NCI-H187 treated with DMSO at 0.1 percent for 48 hours (cell line): ENCODE data around the gene NME7.
"Not testable (repeated sequence)": the region's sequence is repeated elsewhere in the genome, so short reads cannot be mapped to it uniquely, and the experiment has no call there.

Experiments used
- DNase-seq: peaks from one replicate; lab custom pipeline; 2025; lab: John Stamatoyannopoulos, UW

The NME7 gene

DNA sequence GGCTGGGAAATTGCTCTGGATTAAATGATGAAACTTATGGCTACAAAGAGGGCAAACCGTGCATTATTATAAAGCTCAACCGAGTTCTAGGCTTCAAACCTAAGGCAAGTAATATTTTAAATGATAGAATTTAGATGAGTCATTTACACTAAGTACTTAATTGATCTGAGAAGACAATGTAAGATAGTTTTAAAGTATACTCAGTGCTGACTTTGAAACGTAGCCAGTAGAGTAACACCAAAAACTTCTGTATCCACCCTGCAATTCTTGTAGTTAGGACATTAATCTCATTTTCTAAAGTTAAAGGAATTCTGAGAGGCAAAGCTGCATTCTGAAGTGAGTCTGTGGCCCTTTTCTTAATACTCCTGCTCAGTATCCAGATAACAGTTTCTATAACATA, 240.3 kb downstream of the NME7 start:
- no peak for DNase-seq

DNA sequence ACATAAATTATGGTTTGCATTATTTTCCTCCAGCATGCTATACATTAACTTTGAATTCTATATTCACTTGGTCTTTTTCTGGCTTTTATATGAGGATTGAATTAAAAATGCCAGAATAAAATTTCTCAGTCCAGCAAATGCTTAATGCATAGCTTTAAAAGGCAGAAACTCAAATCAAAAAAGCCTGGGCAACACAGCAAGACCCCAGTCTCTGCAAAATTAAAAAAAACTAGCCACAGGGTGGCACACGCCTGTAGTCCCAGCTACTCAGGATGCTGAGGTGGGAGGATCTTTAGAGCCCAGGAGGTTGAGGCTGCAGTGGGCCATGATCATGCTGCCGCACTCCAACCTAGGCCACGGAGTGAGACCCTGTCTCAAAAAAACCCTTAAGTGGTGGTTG, 241.3 kb downstream of the NME7 start:
- no peak for DNase-seq

DNA sequence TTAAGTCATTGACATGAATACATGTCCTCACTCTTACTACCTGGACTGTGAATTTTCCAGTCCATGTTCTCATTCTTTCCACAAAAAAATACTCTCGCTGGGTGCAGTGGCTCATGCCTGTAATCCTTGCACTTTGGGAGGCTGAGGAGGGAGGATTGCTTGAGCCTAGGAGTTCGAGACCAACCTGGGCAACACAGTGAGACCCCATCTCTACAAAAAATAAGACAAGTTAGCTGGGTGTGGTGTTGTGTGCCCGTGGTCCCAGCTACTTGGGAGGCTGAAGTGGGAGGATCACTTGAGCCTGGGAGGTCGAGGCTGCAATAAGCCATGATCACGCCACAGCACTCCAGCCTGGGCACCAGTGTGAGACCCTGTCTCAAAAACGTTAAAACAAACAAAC, 242.0 kb downstream of the NME7 start:
- DNase-seq: not testable (repeated sequence)

DNA sequence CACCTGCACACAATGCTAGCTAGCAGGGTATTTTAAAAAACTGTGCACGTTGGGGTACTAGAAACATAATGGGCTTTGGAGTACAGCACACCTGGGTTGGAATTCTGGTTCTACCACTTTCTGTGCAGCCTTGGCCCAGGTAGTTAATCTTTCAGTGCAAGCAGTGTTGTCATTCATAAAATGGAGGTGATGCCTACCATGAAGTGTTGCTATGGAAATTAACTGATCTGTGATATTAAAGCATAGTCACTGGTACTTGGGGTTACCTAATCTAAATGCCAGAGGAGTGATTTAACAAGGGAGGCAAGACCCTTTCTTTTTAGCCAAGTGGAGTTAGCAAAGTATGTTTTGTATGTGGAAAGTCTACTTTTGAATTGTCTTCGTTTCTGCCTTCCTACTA, 243.1 kb downstream of the NME7 start:
- DNase-seq: no peak

DNA sequence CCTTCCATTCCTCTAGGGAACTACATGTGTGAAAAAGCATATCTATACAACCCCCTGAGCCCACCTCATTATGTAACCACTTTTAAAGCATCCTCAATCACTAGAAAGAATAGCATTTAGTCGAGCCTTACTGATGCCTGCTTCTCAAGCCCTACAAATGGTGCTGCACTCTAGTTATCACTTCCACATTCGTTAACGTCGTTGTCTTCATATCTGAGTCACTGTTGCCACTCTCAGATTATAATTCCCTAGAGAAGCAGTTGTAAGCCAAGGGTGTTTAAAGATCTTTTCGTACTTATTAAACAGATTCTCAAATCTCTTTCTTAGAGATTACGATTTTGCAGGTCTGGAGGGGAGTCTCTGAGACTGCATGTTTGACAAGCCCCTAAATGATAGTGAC, 244.6 kb downstream of the NME7 start:
- DNase-seq: no peak

DNA sequence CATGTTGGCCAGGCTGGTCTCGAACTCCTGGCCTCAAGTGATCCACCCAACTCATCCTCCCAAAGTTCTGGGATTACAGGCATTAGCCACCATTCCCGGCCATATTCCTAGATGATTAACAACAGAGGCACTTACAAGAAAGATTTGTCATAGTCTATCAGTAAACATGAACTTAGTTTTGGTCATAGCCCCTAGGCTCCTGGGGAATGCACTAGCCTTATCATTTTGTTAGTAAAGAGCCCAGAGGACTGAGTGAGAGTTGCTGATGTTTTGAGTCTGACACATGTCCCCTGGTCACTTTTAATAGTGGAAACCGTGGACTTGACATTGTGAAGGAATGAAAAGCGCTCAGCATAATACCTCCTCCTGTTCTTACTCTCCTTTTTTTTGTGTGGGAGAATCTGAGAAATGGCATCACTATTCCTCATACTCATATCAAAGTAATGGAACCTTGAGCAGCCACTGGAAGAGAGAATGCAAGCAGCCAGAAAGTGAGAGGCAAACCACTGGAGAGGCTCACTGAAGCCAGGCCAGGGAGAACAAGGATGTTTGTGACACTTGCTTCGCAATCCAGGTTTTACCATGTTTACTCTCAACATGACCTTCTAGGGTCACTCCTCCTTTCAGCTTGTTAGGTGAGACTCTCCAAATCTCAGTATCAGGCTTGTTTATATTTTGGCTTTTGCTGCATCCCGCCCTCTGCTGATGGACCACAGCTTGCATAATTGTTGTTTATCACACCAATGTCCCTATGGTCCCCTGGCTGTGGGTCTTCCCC, 246.3 kb downstream of the NME7 start:
- no peak for DNase-seq

DNA sequence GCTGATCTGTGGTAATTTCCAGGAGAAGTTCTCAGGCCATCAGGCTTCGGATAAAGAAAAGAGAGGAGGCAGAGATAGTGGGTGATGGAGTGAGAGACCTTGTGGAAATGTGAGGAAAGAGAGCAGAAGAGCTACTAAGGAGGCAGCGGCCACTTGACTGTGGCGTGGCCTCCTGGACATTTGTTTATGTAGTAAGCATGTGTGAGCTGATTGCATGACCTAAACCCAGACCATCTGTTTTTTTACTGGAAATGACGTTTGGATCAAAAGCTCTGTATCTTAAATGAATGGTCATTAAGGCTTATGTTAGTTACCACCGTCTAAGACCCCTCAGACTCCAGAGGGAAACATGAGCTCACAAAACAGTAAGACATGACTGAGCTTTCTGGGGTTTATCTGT, 247.5 kb downstream of the NME7 start:
- DNase-seq: no peak

DNA sequence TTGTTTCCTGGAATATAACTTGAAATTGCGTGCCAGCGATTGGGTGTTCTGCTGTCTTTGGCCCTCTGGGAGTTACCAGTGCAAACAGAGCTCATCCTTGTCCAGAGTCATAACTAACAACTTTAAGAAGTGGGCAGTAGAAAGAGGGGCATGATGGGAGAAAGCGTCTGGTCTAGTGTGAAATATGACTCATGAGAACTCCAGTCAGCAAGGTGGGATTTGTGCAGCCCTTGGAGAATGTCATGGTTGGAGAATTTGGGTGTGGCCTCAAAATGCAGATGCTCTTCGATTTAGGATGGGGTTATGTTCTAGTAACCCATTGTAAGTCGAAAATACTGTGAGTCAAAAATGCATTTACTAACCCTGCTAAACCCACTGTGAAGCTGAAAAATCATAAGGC, 248.2 kb downstream of the NME7 start:
- DNase-seq: no peak

DNA sequence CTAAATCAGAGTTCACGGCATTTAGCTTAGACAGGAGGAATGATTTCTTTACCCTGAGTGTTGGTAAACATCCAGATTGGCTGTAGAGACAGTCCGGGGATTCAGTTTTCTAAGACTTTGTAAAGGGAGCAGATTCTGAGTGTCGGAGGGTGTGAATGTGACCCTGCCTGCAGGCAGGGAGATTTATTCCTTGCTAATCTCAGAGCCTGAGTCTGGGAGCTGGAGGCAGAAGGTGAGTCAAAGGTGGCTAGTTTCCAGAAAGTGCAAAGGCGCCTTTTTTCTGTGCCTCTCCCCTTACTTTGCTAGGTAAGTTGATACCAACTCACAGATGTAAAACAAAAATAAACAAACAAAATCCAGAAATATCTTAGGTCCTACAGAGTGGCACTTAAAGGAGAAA, 249.4 kb downstream of the NME7 start:
- DNase-seq: no peak

DNA sequence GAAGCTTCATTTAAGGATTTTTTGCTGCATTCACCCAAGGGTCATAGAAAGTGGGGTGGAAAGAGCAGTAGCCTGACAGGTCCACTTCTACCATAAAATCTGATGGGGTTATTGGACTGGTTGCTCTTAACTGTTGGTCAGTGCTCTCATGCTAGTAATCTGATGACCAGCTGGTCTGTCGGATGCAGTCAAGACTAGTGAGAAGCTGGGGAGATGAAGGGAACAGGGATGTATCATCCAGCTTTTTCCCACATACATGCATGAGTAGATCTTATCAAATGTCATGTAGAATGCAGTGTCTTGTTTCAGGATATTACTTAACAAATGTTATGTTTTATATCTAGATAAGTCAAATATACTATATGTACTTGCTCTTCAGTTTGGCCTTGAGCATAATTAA, 250.0 kb downstream of the NME7 start:
- DNase-seq: no peak

DNA sequence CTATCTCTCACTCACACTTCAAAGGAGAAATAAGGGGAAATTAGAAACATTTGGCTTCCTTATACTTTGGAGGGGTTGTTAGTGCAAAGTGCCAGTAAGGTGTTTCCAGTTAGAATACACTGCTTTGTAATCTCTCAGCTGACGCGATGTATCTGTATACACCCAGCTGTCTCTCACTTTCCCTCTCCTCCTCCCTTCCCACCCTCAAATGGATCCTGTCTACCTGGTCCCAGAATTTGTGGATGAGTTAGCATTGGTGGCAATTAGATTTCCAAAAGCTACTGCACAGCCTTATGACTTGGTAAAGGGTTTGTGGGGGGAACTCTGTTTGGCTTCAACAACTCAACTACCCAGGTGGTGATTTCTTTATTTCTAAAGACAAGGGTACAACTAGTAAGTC, 250.6 kb downstream of the NME7 start:
- DNase-seq: no peak

DNA sequence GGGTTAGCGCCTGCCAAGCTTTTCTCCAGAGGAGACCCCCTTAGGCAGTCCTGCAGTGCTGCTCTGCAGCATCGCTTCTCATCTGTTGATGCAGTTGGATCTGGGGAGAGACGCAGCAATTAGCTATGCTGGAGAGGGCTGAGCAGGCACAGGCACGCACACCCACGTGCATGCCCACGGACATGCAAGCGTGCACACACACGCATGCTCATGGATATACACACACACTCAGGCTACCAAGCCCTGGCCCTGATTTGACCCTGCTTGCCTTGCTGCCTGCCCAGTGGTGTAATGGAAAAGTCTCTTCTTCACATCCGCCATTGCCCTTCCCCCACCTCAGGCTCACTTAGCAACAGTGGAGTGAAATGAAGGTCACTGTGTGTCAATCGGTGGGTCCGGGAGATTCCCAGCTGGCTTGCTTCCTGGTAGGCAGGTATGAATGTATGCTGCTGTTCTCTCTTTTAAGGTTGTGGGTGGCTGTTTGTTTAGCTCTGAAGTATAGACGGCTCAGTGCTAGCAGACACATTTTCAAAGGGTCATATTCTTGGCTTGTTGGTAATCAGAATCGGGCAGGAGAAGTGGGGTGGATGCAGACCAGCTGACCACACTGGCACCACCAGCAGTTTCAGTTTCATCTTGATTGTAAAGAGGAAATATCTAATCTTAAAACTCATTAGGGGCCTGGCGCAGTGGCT, 251.6 kb downstream of the NME7 start:
- DNase-seq: no peak

DNA sequence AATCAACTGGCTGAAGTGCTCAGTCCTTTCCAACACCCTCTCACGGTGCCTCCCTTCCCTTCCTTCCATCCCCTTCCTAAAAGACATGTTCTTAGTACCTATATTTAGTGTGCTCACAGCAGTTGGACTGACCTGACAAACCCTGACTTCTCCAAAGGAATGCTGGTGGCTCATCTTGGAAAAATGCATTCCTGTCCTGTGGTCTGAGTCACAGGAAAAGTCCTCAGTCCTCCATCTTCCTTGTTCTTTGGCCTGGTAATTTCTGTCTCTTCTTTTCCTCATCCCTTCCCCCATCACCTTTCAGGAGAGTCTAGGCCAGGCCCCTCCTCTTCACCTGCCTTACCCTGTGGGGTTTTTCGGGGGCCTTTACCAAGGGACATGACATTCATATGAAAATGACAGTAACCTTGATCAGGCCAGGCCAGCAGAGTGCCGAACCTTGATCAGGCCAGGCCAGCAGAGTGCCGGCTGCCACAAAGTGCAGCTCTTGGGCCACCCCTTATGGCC, 253.9 kb downstream of the NME7 start:
- DNase-seq: no peak

DNA sequence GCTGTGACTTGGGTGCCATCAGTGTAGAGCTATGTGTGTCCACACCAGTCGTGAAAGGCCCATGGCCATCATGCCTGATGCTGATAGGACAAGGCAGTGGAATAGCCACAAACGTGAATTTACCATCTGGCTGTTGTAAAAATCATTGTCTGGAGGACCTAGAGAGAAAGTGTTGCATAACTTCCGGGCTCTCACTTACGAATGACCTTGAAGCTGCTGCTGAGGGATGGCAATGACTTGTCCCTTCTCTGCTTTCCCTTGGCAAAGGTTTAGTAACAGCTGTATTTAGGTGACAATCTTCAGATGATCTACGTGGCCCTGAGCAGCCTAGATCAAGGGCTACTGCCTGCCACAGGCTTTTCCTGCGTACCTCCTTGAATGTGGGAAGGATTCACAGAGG, 255.4 kb downstream of the NME7 start:
- no peak for DNase-seq

DNA sequence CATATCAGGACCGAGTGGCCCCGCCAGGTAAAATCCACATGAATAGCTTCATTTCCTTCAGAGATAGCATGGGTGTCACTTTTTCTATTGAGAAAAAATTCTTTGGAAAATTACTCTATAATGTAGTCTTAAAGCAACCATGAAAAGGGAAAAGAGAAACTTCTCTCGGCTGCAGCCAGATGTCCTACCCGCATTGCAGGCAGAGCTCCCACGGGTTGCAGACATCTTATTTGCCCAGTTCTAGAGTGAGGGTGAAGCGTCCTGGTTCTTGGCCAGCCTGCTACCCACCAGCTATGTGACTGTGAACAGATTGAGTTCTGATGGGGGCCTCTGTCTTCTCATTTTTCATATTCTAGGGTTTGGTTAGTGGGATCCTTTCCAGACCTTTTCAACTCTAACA, 256.1 kb downstream of the NME7 start:
- no peak for DNase-seq

DNA sequence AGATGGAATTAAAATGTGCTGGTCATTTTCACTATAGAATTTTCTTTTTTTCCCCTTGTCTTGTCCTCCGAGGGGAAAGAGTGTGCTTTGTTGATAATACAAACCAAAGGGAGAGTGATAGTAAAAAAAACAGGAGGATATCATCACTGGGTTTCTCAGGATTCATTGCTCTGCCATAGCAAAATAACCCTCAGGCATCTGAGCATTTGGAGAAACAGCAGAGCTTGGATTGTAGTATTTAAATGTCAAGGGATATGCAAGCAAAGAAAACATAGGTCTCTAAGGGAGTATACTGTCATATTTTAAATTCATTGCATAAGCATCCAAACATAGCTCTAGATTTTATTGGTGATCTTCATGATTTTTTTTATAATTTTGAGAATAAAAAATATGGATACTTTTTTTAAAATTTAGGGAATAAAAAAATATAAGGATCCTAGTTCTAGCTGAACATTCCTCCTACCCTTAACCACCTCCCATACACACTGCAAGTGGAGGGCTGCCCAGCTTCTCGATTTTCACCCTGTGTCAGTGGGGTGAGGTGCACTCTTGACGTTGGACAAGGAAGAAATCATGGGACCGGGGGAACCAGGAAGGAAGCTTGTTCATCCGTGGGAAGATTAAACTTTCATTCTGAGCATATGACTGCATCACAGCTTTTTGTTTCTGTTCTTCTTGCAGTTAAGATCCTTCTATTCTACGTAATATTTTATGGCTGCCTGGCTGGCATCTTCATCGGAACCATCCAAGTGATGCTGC, 256.7 kb downstream of the NME7 start:
- DNase-seq: no peak

DNA sequence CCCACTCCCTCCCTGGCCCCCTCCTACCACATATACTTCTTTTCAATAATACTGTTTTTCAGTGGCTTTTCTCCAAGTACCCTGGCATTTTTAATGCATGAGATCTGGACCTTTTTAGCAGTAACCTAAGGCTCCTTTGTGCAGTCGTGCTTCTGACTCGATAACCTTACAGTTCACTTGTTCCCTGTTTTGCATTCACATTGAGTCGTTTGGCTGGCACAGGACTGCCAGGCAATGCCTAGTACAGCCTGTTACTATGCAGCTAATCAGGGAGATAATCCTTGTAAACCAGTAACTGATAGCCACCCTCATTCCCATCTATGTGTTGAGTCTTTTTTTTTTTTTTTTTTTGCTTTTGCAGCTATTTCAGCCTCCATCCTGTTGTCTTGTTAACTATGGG, 257.4 kb downstream of the NME7 start:
- no peak for DNase-seq

DNA sequence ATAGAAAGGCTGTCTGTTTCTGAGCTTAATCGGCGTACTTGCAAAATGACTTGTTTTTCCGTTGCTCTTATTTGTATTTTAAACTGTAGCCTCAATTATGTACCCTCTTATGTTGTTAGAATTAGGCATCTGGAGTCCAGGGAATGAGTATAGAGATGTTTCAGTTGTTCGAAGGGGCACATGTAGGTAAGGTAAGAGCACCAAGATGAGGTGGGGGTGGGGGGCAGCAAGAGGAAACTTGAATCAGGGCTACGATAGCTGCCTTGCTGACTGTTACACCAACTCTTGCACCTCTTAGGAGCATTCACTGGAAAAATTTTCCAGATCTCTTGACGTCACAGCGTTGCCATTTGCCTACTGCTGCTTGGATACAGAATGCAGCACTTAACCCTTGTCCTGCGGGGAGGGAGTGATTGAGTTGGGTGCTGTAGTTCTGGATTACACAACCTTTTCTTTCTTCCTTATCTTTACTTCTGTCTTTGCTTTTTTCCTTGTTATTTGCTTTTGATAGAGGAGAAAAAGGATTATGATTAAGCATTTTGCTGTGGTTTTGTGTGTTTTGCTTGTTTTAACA, 257.9 kb downstream of the NME7 start:
- no peak for DNase-seq

DNA sequence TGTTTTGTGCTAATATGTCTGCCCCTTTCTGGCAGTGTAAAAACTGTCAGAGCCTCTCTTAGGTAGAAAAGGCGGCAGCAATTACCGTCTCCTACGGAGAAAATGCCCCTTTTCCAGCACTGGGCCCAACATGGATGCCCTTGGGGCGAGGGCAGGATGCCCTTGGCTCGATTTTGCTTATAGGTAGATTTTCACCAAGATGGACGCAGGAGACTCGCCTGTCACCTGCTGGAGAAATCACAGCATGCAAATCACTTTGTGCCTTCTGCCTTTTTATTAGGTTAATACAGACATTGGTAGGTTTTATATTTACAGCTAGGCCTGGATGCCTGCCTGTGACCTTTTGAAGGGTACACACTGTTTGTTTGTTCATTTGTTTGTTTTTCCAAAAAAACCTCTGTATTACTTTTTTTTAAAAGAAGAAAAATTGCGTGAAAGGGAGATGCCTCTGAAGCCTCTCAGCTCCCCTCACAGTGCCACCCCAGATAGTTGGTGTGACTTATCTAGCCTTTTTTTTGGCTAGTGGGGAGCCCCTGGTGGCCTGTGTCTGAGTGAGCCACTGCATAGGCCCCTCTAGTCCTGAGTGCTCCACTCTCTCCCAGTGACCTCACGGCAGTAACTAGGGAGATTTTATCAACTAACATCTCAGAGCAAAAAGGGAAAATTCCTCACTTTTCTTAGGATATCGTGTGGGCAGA, 258.6 kb downstream of the NME7 start:
- no peak for DNase-seq

DNA sequence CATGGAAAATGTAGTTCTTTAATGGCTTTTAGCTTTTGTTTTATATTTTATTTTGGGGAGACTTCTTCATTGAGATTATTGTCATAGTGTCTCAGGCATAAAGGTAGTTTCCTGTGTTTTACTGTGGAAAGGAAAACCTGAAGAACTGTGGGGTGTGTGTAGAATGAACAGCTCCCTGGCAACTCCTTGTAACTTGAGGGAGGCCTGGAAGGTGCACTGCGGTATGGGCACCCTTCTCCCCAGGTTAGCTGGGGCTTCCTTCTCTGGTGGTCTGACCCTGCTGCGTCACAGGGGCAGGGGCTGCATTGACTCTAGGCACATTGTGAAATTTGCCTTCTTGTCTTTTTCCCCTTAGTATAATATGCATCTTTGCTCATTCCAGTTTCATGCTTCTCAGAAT, 259.4 kb downstream of the NME7 start:
- DNase-seq: no peak

DNA sequence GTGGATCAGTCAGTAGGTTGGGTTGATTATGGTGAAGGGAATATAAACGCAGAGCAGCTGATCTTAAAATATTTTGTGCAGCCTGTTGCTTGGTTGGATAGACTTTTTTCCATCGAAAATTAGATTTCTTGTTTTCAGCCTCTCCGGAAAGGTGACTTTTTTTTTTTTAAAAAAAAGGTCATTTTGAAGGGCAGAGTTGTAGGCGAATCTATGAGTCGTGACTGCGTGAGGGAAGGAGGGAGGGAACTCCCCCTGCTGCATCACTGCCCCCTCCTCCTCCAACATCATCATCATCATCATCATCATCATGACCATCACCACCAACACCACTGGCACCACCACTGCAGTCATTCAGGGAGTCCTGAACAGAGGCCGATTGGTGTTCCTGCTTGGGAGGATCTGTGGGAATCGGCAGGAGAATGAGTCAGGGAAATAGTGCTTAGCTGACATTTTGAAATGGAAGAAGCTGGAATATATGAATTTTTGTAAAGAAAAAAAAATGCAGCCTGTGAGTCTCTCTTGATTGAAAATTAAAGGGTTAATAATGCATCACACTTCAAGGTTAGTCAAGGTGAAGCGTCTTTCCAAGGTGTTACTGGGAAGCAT, 259.9 kb downstream of the NME7 start:
- no peak for DNase-seq
